ENCODE measurements around the gene MTRR. TPM values are rescaled to one million over a fixed set of nuclear protein-coding genes. Genes with fewer than 3 reads are reported as not detected.
A peak's percentile ranks its signal among the peaks of the same experiment; 100 is the strongest.

MTRR gene
- total RNA-seq (10 to 100 TPM; 66.9 to 90.2 (median 83.0) TPM), total RNA-seq (47.8 to 133 (median 64.5) reads per million in 29 experiments)
- 73.0 TPM for total RNA-seq (2013)

- Mint-ChIP-seq H3K36me3 (peaks cover 21% of the 10 kb centered on the region), H3K4me1 (peaks cover 70 to 81% (median 79%) of the 10 kb centered on the region in 3 donors), H3K4me3 (peak within 1 kb of the TSS; percentile 91 to 97 (median 92)), H3K27me3 (no peaks in the 10 kb centered on the region), H3K9me3 (no peaks in the 10 kb centered on the region), H3K27ac (peak within 1 kb of the TSS; percentile 85 to 93)
- Histone ChIP-seq H3K36me3 (ENCODE audit: control insufficient read depth in 2 of 2, extremely low read depth in 1 of 2, insufficient read depth in 1 of 2, low read length in 1 of 2) (no peaks in the 10 kb centered on the region), H3K9me3 (no peaks in the 10 kb centered on the region), H3K27ac (ENCODE audit: low read length) (peak within 1 kb of the TSS; percentile 56), H3K27me3 (replicated peaks in 1 of 2; ENCODE audit: control insufficient read depth in 2 of 2, extremely low read depth in 1 of 2, insufficient read depth in 2 of 2, low read length in 1 of 2) (no peaks in the 10 kb centered on the region), H3K4me1 (ENCODE audit: control insufficient read depth in 1 of 2, extremely low read depth in 1 of 2, insufficient read depth in 2 of 2, low read length in 2 of 2) (peaks cover 24 to 30% of the 10 kb centered on the region in 2 experiments), H3K4me3 (ENCODE audit: control insufficient read depth in 1 of 2, extremely low read depth in 1 of 2, low read length in 1 of 2) (peak within 1 kb of the TSS; percentile 68 to 92)
- POLR2A ChIA-PET = interaction anchor here (0.8 to 1.1 kb wide), 3 partner anchors 18 to 1236 kb away, joined by 3 read pairs; partner anchors contain the start of gene SRD5A1 (in 1 of the 2)
- ATAC-seq (replicated peaks in 1 of 4) (peak; percentile 99 to 100 (median 99)), DNase-seq (peak; percentile 72 to 94 (median 87))
- CTCF ChIA-PET = interaction anchor here in 1 of 2 donors (1.2 to 2.1 kb wide), 3 partner anchors 8 to 18 kb away, joined by 4 to 14 read pairs (median 4); no protein-coding TSS in a partner anchor
- WGBS (ENCODE audit: insufficient coverage) = under 1% methylated on average over 81 of the region's 83 CpGs
Measured at GRCh38 chr5:7868773-7869473, at the start of gene MTRR, which contains the start of gene FASTKD3. Gene MTRR, plus strand, starts transcription at chr5:7869148. Its CDS starts 1,647 bp downstream, at chr5:7870795. Gene FASTKD3, minus strand, starts transcription at chr5:7869031. Its CDS starts 948 bp downstream, at chr5:7868083.

GRCh38 chr5:7822449-7822848, 46.5 kb upstream of the MTRR start:
- no peaks in the 10 kb centered on the region for H3K4me1 ChIP-seq (ENCODE audit: control insufficient read depth in 1 of 2, extremely low read depth in 1 of 2, insufficient read depth in 2 of 2, low read length in 2 of 2)
- no peaks in the 10 kb centered on the region for H3K36me3 ChIP-seq (ENCODE audit: control insufficient read depth in 2 of 2, extremely low read depth in 1 of 2, insufficient read depth in 1 of 2, low read length in 1 of 2)
- Mint-ChIP-seq H3K27me3 (peaks cover 31 to 33% of the 10 kb centered on the region in 2 donors), H3K27ac (no peak overlapping the region), H3K9me3 (no peaks in the 10 kb centered on the region), H3K36me3 (no peaks in the 10 kb centered on the region), H3K4me3 (no peak overlapping the region), H3K4me1 (no peaks in the 10 kb centered on the region)
- H3K27me3 ChIP-seq (replicated peaks in 1 of 2; ENCODE audit: control insufficient read depth in 2 of 2, extremely low read depth in 1 of 2, insufficient read depth in 2 of 2, low read length in 1 of 2) = peaks cover 0 to 14% of the 10 kb centered on the region in 2 experiments
- DNase-seq (no peak), ATAC-seq (replicated peaks in 1 of 4) (no peak)
- CTCF ChIA-PET = no interaction called here
- no CpG with 5 or more reads among the region's 3 CpGs for WGBS (ENCODE audit: insufficient coverage)
- POLR2A ChIA-PET = interaction anchor here in 1 of 2 donors (0.5 kb wide), 1 partner anchor 18 kb away, joined by 8 read pairs; no protein-coding TSS in a partner anchor
- no peak overlapping the region for H3K27ac ChIP-seq (ENCODE audit: low read length)
- no peaks in the 10 kb centered on the region for H3K9me3 ChIP-seq
- H3K4me3 ChIP-seq (ENCODE audit: control insufficient read depth in 1 of 2, extremely low read depth in 1 of 2, low read length in 1 of 2) = no peak overlapping the region

GRCh38 chr5:7823594-7823993, 45.4 kb upstream of the MTRR start:
- ATAC-seq (replicated peaks in 1 of 4) (no peak), DNase-seq (no peak)
- no peaks in the 10 kb centered on the region for H3K9me3 Mint-ChIP-seq
- no peak overlapping the region for H3K4me3 Mint-ChIP-seq
- H3K4me1 Mint-ChIP-seq = no peaks in the 10 kb centered on the region
- no peaks in the 10 kb centered on the region for H3K36me3 Mint-ChIP-seq
- no peak overlapping the region for H3K27ac Mint-ChIP-seq
- no peaks in the 10 kb centered on the region for H3K9me3 ChIP-seq
- ChIA-PET CTCF (no interaction called here), POLR2A (no interaction called here)
- no peak overlapping the region for H3K4me3 ChIP-seq (ENCODE audit: control insufficient read depth in 1 of 2, extremely low read depth in 1 of 2, low read length in 1 of 2)
- H3K27ac ChIP-seq (ENCODE audit: low read length) = no peak overlapping the region
- 80% methylated on average over 4 of the region's 8 CpGs for WGBS (ENCODE audit: insufficient coverage)
- H3K27me3 Mint-ChIP-seq = peaks cover 32 to 34% of the 10 kb centered on the region in 2 donors
- H3K4me1 ChIP-seq (ENCODE audit: control insufficient read depth in 1 of 2, extremely low read depth in 1 of 2, insufficient read depth in 2 of 2, low read length in 2 of 2) = no peaks in the 10 kb centered on the region
- peaks cover 0 to 14% of the 10 kb centered on the region in 2 experiments for H3K27me3 ChIP-seq (replicated peaks in 1 of 2; ENCODE audit: control insufficient read depth in 2 of 2, extremely low read depth in 1 of 2, insufficient read depth in 2 of 2, low read length in 1 of 2)
- no peaks in the 10 kb centered on the region for H3K36me3 ChIP-seq (ENCODE audit: control insufficient read depth in 2 of 2, extremely low read depth in 1 of 2, insufficient read depth in 1 of 2, low read length in 1 of 2)

- Mint-ChIP-seq H3K27ac (no peak overlapping the region), H3K36me3 (no peaks in the 10 kb centered on the region), H3K4me1 (no peaks in the 10 kb centered on the region), H3K4me3 (no peak overlapping the region), H3K27me3 (peaks cover 32 to 33% of the 10 kb centered on the region in 2 donors), H3K9me3 (no peaks in the 10 kb centered on the region)
- no peaks in the 10 kb centered on the region for H3K36me3 ChIP-seq (ENCODE audit: control insufficient read depth in 2 of 2, extremely low read depth in 1 of 2, insufficient read depth in 1 of 2, low read length in 1 of 2)
- H3K4me1 ChIP-seq (ENCODE audit: control insufficient read depth in 1 of 2, extremely low read depth in 1 of 2, insufficient read depth in 2 of 2, low read length in 2 of 2) = no peaks in the 10 kb centered on the region
- H3K4me3 ChIP-seq (ENCODE audit: control insufficient read depth in 1 of 2, extremely low read depth in 1 of 2, low read length in 1 of 2) = no peak overlapping the region
- no peak overlapping the region for H3K27ac ChIP-seq (ENCODE audit: low read length)
- ChIA-PET CTCF (no interaction called here), POLR2A (no interaction called here)
- H3K9me3 ChIP-seq = no peaks in the 10 kb centered on the region
- ATAC-seq (replicated peaks in 1 of 4) (no peak), DNase-seq (no peak)
- peaks cover 0 to 17% of the 10 kb centered on the region in 2 experiments for H3K27me3 ChIP-seq (replicated peaks in 1 of 2; ENCODE audit: control insufficient read depth in 2 of 2, extremely low read depth in 1 of 2, insufficient read depth in 2 of 2, low read length in 1 of 2)
- 91% methylated on average over 18 of the region's 18 CpGs for WGBS (ENCODE audit: insufficient coverage)
Measured at GRCh38 chr5:7824995-7825394, 44.0 kb upstream of the MTRR start.

- Histone ChIP-seq H3K4me1 (ENCODE audit: control insufficient read depth in 1 of 2, extremely low read depth in 1 of 2, insufficient read depth in 2 of 2, low read length in 2 of 2) (no peaks in the 10 kb centered on the region), H3K36me3 (ENCODE audit: control insufficient read depth in 2 of 2, extremely low read depth in 1 of 2, insufficient read depth in 1 of 2, low read length in 1 of 2) (no peaks in the 10 kb centered on the region), H3K27ac (ENCODE audit: low read length) (no peak overlapping the region), H3K4me3 (ENCODE audit: control insufficient read depth in 1 of 2, extremely low read depth in 1 of 2, low read length in 1 of 2) (no peak overlapping the region), H3K27me3 (replicated peaks in 1 of 2; ENCODE audit: control insufficient read depth in 2 of 2, extremely low read depth in 1 of 2, insufficient read depth in 2 of 2, low read length in 1 of 2) (peaks cover 0 to 17% of the 10 kb centered on the region in 2 experiments), H3K9me3 (no peaks in the 10 kb centered on the region)
- CTCF ChIA-PET = no interaction called here
- POLR2A ChIA-PET = no interaction called here
- no peaks in the 10 kb centered on the region for H3K36me3 Mint-ChIP-seq
- ATAC-seq (replicated peaks in 1 of 4) (no peak), DNase-seq (no peak)
- 92% methylated on average over 11 of the region's 11 CpGs for WGBS (ENCODE audit: insufficient coverage)
- no peaks in the 10 kb centered on the region for H3K9me3 Mint-ChIP-seq
- peaks cover 32 to 33% of the 10 kb centered on the region in 2 donors for H3K27me3 Mint-ChIP-seq
- no peak overlapping the region for H3K27ac Mint-ChIP-seq
- no peaks in the 10 kb centered on the region for H3K4me1 Mint-ChIP-seq
- no peak overlapping the region for H3K4me3 Mint-ChIP-seq
Measured at GRCh38 chr5:7825630-7826029, 43.3 kb upstream of the MTRR start.

GRCh38 chr5:7827610-7828009, 41.3 kb upstream of the MTRR start:
- Histone ChIP-seq H3K36me3 (ENCODE audit: control insufficient read depth in 2 of 2, extremely low read depth in 1 of 2, insufficient read depth in 1 of 2, low read length in 1 of 2) (no peaks in the 10 kb centered on the region), H3K4me3 (ENCODE audit: control insufficient read depth in 1 of 2, extremely low read depth in 1 of 2, low read length in 1 of 2) (no peak overlapping the region), H3K9me3 (no peaks in the 10 kb centered on the region), H3K4me1 (ENCODE audit: control insufficient read depth in 1 of 2, extremely low read depth in 1 of 2, insufficient read depth in 2 of 2, low read length in 2 of 2) (no peaks in the 10 kb centered on the region), H3K27me3 (replicated peaks in 1 of 2; ENCODE audit: control insufficient read depth in 2 of 2, extremely low read depth in 1 of 2, insufficient read depth in 2 of 2, low read length in 1 of 2) (peaks cover 0 to 25% of the 10 kb centered on the region in 2 experiments), H3K27ac (ENCODE audit: low read length) (no peak overlapping the region)
- Mint-ChIP-seq H3K9me3 (no peaks in the 10 kb centered on the region), H3K27me3 (peaks cover 28 to 33% of the 10 kb centered on the region in 2 donors), H3K36me3 (no peaks in the 10 kb centered on the region), H3K27ac (no peak overlapping the region), H3K4me1 (no peaks in the 10 kb centered on the region), H3K4me3 (no peak overlapping the region)
- ChIA-PET CTCF (no interaction called here), POLR2A (no interaction called here)
- DNase-seq (no peak), ATAC-seq (replicated peaks in 1 of 4) (no peak)
- 85% methylated on average over 4 of the region's 6 CpGs for WGBS (ENCODE audit: insufficient coverage)
